Measurements from ENCODE around the gene MICAL3. TPM values are rescaled to one million over a fixed set of nuclear protein-coding genes. Genes with fewer than 3 reads are reported as not detected.

The MICAL3 gene
- polyA plus RNA-seq, 2 of the 4 experiments (the other 2 are of a cell fraction): 20.5 to 30.1 TPM

DNA sequence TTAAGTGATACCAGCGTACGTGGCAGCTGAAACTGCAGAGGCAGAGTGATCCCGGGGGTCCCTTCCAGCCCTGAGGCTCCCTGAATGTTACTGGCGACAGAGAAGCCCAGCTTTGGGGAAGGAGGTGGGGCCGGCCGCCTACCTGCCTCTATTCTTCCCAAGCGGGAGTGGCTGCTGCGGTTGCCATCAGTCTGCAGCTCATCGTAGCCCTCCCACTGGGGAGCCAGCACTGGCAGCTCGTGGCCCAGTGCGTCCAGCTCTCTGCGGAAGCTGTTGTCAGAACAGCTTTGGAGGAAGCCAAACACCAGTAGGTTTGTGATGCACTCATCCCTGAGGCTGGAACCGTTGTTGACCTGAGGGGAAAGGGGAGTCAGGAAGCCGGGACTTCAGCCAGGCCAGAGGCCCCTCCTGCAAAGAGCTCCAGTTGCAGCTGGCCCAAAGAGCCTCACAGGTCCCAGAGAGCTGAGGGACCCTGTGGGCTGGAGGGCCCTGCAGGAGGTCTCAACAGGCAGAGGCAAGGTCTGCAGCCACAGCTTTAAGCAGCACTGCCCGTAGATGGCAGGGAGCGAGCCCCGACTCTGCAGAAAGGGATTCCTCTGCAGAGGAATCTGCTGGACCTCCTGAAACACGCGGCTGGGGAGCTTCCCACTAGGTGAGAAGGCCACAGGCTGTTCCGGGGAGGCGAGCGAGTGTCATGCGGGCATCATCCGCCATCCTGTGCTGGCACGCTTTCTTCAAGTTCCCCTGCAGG, 280.5 kb downstream of the MICAL3 start:
- TF ChIP-seq RFX5 (IDR thresholded peaks at IDR 0.05): no peak
- TF ChIP-seq HDAC2 (IDR thresholded peaks at IDR 0.05): no peak
- ChIA-PET POLR2A (no interaction called here), CTCF (interaction anchor here (1.1 to 5.3 kb wide), 12 partner anchors 9 to 333 kb away, joined by 3 to 80 read pairs (median 14); partner anchors contain the start of genes BID and PEX26)
- WGBS (ENCODE audit: missing lambda C conversion rate): 86% methylated on average over 17 of the region's 25 CpGs
- Histone ChIP-seq H3K4me2 (no peak overlapping the region), H3K27ac (no peak overlapping the region), H3K9me3 (no peaks in the 10 kb centered on the region), H3K4me1 (no peaks in the 10 kb centered on the region), H3K4me3 (no peak overlapping the region)
- FAIRE-seq (no peak), DNase-seq (ENCODE audit: low read depth in 1 of 2, low spot score in 1 of 2) (no peak), ATAC-seq (no peak)

GRCh38 chr22:17742527-17742902, 281.8 kb downstream of the MICAL3 start:
- no peak for FAIRE-seq
- TF ChIP-seq NR3C1 (IDR thresholded peaks at IDR 0.05) (no peak), HOXA7 (CRISPR knock-in tag; IDR thresholded peaks at IDR 0.05) (no peak), SMC3 (IDR thresholded peaks at IDR 0.05) (peak; percentile 66), CTCF (IDR thresholded peaks at IDR 0.05) (peak; percentile 61), EHMT2 (IDR thresholded peaks at IDR 0.05; ENCODE audit: low read depth) (no peak), RAD21 (conservative IDR thresholded peaks at IDR 0.05 in 1 of 2, IDR thresholded peaks at IDR 0.05 in 1 of 2) (peak; percentile 68 to 79), SREBF2 (IDR thresholded peaks at IDR 0.05) (no peak)
- TF ChIP-seq, protein P1, sequence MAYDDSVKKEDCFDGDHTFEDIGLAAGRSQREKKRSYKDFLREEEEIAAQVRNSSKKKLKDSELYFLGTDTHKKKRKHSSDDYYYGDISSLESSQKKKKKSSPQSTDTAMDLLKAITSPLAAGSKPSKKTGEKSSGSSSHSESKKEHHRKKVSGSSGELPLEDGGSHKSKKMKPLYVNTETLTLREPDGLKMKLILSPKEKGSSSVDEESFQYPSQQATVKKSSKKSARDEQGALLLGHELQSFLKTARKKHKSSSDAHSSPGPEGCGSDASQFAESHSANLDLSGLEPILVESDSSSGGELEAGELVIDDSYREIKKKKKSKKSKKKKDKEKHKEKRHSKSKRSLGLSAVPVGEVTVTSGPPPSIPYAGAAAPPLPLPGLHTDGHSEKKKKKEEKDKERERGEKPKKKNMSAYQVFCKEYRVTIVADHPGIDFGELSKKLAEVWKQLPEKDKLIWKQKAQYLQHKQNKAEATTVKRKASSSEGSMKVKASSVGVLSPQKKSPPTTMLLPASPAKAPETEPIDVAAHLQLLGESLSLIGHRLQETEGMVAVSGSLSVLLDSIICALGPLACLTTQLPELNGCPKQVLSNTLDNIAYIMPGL (CRISPR knock-in tag; IDR thresholded peaks at IDR 0.05; ENCODE audit: borderline replicate concordance): no peak

DNA sequence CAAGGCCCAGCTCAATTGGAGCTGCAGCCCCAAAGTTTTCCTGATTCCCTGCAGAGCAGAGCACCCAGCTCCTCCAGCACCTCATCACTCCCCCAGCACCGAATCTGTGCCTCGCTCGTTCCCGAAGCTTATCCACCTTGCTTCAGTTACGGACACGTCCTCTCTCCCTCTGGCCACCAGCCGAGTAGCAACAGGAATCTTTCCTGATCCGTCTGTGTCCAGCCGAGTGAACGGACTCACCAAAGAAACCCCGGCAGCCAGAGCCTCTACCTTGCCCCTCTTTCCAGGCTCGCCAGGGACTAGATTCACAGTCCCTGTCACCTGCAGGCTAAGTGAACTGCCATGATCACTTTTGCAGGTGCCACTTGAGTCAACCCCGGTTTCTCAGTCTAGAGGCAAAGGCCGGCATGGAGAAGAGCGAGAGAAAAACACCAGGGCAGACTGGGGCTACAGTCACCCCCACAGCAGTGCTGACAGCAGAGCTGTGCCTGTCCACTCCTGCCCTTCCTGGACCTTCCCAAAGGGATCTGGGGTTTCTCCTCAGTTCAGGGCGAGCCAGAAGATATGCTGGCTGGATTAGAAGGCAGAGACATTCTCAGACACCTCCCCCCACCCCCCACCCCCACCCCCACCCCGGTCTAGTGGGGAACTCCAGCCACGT, 282.4 kb downstream of the MICAL3 start:
- ChIA-PET CTCF (interaction anchor here (0.6 to 5.3 kb wide), 30 partner anchors 7 to 342 kb away, joined by 3 to 80 read pairs (median 5); partner anchors contain the start of genes BCL2L13, BID and PEX26), POLR2A (interaction anchor here (0.6 kb wide), 1 partner anchor 122 kb away, joined by 3 read pairs; no protein-coding TSS in a partner anchor)
- no peaks in the 10 kb centered on the region for H3K9me3 ChIP-seq
- WGBS (ENCODE audit: missing lambda C conversion rate): 77% methylated on average over 13 of the region's 18 CpGs
- no peak overlapping the region for H3K27ac ChIP-seq
- H3K4me1 ChIP-seq: no peaks in the 10 kb centered on the region
- DNase-seq (ENCODE audit: low read depth in 1 of 2, low spot score in 1 of 2) (no peak), ATAC-seq (peak; percentile 47 to 52; a peak in 4 of 6 replicates), FAIRE-seq (no peak)
- H3K4me2 ChIP-seq: no peak overlapping the region
- TF ChIP-seq ZSCAN20 (CRISPR knock-in tag; IDR thresholded peaks at IDR 0.05) (no peak), PHF8 (IDR thresholded peaks at IDR 0.05; ENCODE audit: borderline replicate concordance, low read depth) (no peak), ZC3H11A (IDR thresholded peaks at IDR 0.05) (no peak), TP53 (CRISPR knock-in tag; IDR thresholded peaks at IDR 0.05) (no peak), ZNF302 (CRISPR knock-in tag; IDR thresholded peaks at IDR 0.05) (no peak), NR3C1 (IDR thresholded peaks at IDR 0.05) (no peak), CHD4 (IDR thresholded peaks at IDR 0.05; ENCODE audit: borderline replicate concordance) (no peak), POLR2A (IDR thresholded peaks at IDR 0.05; ENCODE audit: low read length) (no peak)
- TF ChIP-seq, protein P1 (CRISPR knock-in tag; IDR thresholded peaks at IDR 0.05; ENCODE audit: borderline replicate concordance): no peak
- TF ChIP-seq, protein P2, sequence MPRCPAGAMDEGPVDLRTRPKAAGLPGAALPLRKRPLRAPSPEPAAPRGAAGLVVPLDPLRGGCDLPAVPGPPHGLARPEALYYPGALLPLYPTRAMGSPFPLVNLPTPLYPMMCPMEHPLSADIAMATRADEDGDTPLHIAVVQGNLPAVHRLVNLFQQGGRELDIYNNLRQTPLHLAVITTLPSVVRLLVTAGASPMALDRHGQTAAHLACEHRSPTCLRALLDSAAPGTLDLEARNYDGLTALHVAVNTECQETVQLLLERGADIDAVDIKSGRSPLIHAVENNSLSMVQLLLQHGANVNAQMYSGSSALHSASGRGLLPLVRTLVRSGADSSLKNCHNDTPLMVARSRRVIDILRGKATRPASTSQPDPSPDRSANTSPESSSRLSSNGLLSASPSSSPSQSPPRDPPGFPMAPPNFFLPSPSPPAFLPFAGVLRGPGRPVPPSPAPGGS (IDR thresholded peaks at IDR 0.05): no peak
- TF ChIP-seq, protein P3, sequence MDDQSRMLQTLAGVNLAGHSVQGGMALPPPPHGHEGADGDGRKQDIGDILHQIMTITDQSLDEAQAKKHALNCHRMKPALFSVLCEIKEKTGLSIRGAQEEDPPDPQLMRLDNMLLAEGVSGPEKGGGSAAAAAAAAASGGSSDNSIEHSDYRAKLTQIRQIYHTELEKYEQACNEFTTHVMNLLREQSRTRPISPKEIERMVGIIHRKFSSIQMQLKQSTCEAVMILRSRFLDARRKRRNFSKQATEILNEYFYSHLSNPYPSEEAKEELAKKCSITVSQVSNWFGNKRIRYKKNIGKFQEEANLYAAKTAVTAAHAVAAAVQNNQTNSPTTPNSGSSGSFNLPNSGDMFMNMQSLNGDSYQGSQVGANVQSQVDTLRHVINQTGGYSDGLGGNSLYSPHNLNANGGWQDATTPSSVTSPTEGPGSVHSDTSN (IDR thresholded peaks at IDR 0.05): no peak
- no peak overlapping the region for H3K4me3 ChIP-seq

More at GRCh38 chr22:17742527-17742902, 281.8 kb downstream of the MICAL3 start:
- Histone ChIP-seq H3K4me1 (no peaks in the 10 kb centered on the region), H3K9me3 (no peaks in the 10 kb centered on the region), H3K4me3 (no peak overlapping the region), H3K27ac (no peak overlapping the region), H3K4me2 (no peak overlapping the region)
- POLR2A ChIA-PET: interaction anchor here (0.6 kb wide), 2 partner anchors 13 to 123 kb away, joined by 3 read pairs; no protein-coding TSS in a partner anchor
- CTCF ChIA-PET: interaction anchor here (0.6 to 5.3 kb wide), 28 partner anchors 8 to 342 kb away, joined by 3 to 80 read pairs (median 6); partner anchors contain the start of genes BCL2L13, BID and PEX26
- DNase-seq (ENCODE audit: low read depth in 1 of 2, low spot score in 1 of 2) (peak; percentile 68 to 71), ATAC-seq (peak; percentile 89 to 92)
- 43% methylated on average over 9 of the region's 9 CpGs for WGBS (ENCODE audit: missing lambda C conversion rate)
